ENCODE data around the gene VWA5B1.

Gene VWA5B1

DNA sequence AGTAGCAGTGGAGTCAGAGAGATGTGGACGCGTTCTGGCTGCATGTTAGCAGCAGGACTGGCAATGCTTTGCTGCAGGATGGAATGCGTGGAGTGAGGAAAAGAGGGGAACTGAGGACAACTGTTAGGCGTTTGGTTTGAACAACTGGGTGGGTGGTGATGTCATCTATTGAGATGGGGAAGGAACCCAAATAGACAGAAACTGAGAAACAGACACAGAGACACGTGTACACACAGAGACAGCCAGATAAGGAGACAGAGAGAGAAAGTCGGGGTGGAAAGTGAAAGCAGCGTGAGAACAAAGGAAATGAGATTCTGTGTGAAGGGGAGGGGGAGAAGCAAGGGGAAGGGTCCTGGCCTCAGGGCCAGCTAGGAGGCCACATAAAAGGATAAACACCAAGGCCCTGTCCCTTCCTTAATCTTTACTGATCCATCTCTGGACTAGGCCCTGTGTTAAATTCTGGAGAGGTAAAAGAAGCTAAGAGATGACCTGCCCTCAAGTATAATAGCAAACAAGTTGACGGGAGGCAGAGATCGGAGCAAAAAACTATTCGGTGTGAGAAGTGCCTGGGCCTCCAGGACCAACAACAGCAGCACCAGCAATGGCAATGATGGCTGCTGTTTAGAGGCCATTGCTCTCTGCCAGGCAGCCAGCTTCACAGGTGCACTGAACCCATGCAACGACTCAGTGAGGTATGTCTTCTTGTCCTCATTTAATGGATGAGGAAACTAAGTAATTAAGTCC, 31.6 kb downstream of the VWA5B1 start:
- TF ChIP-seq, protein P1, sequence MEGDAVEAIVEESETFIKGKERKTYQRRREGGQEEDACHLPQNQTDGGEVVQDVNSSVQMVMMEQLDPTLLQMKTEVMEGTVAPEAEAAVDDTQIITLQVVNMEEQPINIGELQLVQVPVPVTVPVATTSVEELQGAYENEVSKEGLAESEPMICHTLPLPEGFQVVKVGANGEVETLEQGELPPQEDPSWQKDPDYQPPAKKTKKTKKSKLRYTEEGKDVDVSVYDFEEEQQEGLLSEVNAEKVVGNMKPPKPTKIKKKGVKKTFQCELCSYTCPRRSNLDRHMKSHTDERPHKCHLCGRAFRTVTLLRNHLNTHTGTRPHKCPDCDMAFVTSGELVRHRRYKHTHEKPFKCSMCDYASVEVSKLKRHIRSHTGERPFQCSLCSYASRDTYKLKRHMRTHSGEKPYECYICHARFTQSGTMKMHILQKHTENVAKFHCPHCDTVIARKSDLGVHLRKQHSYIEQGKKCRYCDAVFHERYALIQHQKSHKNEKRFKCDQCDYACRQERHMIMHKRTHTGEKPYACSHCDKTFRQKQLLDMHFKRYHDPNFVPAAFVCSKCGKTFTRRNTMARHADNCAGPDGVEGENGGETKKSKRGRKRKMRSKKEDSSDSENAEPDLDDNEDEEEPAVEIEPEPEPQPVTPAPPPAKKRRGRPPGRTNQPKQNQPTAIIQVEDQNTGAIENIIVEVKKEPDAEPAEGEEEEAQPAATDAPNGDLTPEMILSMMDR (IDR thresholded peaks at IDR 0.05; ENCODE audit: low read length, missing control alignments) = no peak
- DNase-seq (ENCODE audit: low read depth) = peak; percentile 8
- no peak overlapping the region for H3K4me3 ChIP-seq (replicated peaks; ENCODE audit: low read depth, low read length)

DNA sequence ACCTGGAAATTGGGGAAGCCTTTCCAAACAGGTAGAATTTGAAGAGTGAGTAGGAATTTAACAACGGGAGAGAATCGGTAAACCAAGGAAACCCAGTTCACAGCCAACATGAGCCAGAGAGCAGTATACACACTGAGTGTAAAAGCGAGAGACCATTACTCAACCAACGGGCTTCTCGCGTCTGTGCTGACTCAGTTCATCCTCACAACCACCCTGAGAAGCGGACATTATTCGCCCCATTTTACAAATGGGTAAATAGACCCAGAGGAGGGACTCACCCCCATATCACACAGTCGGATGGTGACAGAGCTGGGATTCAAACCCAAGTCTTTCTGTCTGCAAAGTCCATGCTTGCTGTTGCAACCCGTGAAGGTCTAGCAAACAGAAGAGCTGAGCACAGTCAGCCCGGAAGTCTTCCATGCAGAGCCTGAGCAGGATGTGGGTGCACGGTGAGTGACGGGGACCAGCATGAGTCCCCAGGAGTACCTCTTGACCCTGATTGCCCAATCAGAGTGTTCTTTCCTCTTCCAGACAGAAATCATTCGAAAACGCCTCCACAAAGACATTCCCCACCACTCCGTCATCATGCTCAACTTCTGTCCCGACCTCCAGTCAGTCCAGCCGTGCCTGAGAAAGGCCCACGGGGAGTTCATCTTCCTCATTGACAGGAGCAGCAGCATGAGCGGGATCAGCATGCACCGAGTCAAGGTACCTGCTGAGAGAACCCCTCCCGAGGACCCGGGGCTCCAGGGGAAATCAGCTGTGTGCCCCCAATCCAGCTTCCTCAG, 32.3 kb downstream of the VWA5B1 start:
- no peak overlapping the region for H3K4me3 ChIP-seq (replicated peaks; ENCODE audit: low read depth, low read length)
- DNase-seq (ENCODE audit: low read depth) = peak; percentile 14
- TF ChIP-seq, protein P1 (IDR thresholded peaks at IDR 0.05; ENCODE audit: low read length, missing control alignments) = no peak

DNA sequence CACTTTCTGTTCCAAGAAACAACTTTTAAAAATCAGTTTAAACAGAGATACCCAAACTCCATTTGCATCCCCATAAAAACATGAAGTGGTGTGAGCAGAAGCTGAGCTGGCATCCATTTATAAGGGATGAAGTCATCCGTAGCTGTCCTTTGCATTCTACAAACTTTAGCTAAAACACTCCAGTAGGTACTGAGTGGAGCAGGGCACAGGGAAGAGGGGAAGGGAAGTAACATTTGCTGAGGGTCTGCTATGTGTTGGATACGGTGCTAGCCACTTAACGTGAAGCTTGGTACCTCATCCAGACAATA, 32.9 kb downstream of the VWA5B1 start:
- no peak for DNase-seq (ENCODE audit: low read depth)
- TF ChIP-seq, protein P1 (IDR thresholded peaks at IDR 0.05; ENCODE audit: low read length, missing control alignments) = no peak
- no peak overlapping the region for H3K4me3 ChIP-seq (replicated peaks; ENCODE audit: low read depth, low read length)

DNA sequence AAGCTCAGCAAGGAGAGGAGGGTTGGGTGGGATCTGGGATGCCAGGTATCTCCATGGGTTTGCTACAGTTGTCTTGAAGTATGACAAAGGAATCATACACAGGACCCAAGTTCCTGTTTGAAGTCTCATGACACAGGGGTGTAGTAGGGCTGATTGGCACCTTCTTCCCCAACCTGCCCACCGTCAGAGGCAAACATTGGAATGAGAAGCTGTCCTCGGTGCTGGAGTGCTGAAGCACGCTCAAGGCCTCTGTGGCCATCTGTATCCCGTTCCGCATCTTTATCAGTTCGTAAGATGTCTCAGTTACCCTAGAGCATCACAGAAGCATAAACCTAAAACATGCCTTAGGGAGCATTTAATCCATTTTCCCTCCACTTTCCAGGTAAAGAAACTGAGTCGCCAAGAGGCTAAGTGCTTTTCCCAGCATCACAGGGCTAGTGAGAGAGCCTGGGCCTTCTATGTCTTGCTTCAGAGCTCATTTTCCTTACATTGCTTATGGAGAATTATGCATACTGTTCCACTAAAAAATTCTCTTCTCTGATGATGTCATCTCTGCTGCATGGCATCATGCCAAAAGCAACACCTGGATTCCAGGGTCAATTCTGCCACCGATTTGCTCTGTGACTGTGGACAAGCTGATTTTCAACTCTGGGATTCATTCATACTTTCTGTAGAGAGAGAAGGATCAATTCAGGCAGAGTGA, 34.2 kb downstream of the VWA5B1 start:
- no peak overlapping the region for H3K4me3 ChIP-seq (replicated peaks; ENCODE audit: low read depth, low read length)
- DNase-seq (ENCODE audit: low read depth) = no peak
- TF ChIP-seq, protein P1 (IDR thresholded peaks at IDR 0.05; ENCODE audit: low read length, missing control alignments) = no peak

DNA sequence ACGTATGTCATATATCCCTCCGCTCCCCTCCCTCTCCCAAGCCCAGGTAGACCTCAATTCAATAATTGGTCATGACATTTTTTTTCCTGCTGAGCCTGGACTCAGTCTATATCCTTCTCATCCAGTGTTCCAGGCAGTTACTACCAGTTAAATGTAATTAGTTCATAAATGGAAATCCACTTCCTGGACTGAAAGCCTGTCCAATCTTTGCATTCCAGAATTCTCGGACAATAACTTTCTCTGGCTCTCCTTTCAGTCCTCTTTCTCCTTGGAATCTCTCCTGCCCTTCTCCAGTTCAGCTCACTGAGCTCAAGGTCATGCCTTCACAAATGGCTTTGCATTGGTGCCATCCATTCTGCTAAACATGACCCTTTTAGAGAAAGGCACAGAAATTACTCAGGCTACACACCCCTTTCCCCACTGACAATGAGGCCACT, 34.8 kb downstream of the VWA5B1 start:
- no peak overlapping the region for H3K4me3 ChIP-seq (replicated peaks; ENCODE audit: low read depth, low read length)
- TF ChIP-seq, protein P1 (IDR thresholded peaks at IDR 0.05; ENCODE audit: low read length, missing control alignments) = no peak
- no peak for DNase-seq (ENCODE audit: low read depth)

DNA sequence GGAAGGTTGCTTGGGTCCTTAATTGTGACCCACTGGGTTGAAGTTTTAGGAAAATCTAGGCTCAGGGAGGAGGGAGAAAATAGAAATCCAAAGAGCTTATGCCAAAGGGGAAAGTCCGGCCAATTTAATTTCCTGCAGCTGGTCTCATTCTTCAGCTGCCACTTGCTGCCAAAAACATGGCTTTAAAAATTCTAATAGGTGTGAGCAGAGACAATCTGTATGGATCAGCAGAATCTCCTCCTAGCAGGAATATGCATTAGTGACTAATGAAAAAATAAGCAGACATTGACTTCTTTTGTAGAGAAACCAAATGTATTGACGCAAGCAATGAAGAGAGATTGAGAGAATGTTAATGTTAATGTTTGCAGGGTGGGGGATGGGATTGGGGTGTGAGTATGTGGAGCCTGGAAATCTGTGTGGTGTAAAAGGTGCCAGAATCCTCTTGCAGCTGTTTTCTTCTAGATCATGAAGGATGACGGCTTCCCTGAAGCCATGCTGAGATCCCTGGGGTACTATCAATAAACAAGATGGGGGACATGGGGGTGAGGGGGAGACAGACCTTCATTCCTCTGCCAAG, 35.3 kb downstream of the VWA5B1 start:
- no peak for DNase-seq (ENCODE audit: low read depth)
- no peak overlapping the region for H3K4me3 ChIP-seq (replicated peaks; ENCODE audit: low read depth, low read length)
- TF ChIP-seq, protein P1 (IDR thresholded peaks at IDR 0.05; ENCODE audit: low read length, missing control alignments) = no peak
